Vein endothelial cell (primary cell): ENCODE data around the gene TOB1. TPM values are rescaled to one million over a fixed set of nuclear protein-coding genes. Genes with fewer than 3 reads are reported as not detected.

Experiments used
- total RNA-seq: library from RNA; depleted of rRNA; stranded (reverse); fragments of >200 nt; gene quantifications from 2 replicates; pipeline ENCODE4 v1.2.3, GENCODE V29; 2012

TOB1 gene
- total RNA-seq, result 5.6 and 6.2 TPM in 2 replicates

DNA sequence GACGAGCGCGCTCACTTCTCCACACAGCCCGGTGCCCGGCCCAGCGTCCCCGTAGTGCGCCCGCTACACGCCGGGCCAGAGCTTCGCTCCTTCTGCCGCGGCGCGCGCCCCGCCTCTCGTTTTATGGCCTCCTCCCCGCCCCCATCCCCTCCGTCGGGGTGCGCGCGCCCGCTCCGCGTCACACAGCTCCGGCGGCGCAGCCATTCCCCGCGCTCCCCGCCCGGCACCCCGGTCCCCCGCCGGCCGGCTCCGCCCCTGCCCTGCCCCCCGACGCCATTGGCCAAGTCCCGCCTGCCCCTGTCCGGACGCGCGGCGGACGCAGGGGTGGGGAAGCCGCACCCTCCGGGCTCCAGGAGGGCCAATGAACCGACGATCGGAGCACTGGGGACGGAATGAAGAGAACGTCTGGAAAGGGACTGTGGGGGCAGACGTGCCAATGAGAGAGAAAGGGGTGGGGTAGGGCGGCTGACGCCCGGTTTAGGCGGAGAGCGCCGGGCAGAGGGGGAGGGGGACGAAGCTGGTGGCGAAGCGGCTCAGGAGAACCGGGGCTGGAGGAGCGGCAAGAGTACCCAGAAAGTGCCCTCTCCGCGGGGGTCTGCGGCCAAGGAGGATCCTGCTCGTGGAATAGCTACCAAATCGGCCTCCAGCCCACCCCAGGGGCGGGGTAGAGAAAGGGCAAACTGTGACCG, at the start of gene TOB1:
TSS of gene TOB1 (minus strand) at position 94 of the 689 bp plus-strand sequence. CDS start 2,337 bp downstream, outside the sequence.

DNA sequence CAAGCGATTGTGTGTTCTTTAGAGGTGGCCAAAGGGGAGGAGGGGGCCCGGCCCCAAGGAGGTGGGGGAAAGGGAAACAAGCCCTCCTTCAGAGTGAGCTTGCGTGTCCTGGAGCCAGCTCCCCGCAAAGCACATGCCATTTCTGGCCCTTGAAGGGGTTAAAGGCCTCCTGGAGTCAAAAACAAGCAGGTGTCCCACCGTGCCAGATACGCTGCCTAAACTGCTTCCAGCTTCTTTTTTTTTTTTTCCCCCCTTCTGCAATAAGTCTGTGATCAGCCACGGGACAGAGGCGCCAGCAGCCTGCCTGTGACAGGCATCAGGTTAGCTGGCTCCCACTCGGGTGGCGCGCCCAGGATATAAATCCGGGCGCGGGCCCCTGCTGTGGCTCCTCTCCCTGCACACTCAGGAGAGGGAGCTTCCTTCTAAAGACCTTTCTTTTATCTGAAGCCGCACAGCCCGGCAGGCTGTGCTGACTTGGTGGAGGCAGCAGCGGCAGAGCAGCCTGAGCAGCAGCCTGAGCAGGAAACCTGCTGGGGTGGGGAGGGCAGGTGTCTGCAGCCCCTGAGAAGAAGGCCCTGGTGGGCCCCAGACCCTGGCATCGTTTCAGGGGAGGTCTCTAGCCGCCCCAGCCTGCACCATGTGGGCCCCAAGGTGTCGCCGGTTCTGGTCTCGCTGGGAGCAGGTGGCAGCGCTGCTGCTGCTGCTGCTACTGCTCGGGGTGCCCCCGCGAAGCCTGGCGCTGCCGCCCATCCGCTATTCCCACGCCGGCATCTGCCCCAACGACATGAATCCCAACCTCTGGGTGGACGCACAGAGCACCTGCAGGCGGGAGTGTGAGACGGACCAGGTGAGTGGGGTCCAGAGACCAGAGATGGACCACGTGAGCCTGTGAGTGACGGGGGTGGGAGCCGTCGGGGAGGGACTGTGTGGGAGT, 30.6 kb downstream of the TOB1 start, which contains the start of gene WFIKKN2:
TSS of gene WFIKKN2 (plus strand) at position 286 of the 934 bp plus-strand sequence. CDS start at position 638, 352 bp downstream.

Other genes with a start within 250 kb of the TOB1 start
- gene ABCC3, start 231.5 kb downstream of the TOB1 start, total RNA-seq, result 1.7 and 5.2 TPM in 2 replicates
- 40.8 and 58.5 TPM in 2 replicates for gene ANKRD40, start 158.4 kb downstream of the TOB1 start, total RNA-seq
- gene LUC7L3, start 146.8 kb downstream of the TOB1 start, total RNA-seq, result 19.6 and 30.3 TPM in 2 replicates
- gene ANKRD40CL, start 98.8 kb downstream of the TOB1 start, total RNA-seq, result not detected in 2 replicates
- gene WFIKKN2, start 30.8 kb downstream of the TOB1 start, total RNA-seq, result not detected in 2 replicates